GM04504 (cell line): ENCODE results near the gene RAC2.

Source experiments
- DNase-seq: peaks from one replicate; pipeline ENCODE4 v3.0.0-alpha.2; 2012; ENCODE audit warnings: low read depth

RAC2 gene

DNA sequence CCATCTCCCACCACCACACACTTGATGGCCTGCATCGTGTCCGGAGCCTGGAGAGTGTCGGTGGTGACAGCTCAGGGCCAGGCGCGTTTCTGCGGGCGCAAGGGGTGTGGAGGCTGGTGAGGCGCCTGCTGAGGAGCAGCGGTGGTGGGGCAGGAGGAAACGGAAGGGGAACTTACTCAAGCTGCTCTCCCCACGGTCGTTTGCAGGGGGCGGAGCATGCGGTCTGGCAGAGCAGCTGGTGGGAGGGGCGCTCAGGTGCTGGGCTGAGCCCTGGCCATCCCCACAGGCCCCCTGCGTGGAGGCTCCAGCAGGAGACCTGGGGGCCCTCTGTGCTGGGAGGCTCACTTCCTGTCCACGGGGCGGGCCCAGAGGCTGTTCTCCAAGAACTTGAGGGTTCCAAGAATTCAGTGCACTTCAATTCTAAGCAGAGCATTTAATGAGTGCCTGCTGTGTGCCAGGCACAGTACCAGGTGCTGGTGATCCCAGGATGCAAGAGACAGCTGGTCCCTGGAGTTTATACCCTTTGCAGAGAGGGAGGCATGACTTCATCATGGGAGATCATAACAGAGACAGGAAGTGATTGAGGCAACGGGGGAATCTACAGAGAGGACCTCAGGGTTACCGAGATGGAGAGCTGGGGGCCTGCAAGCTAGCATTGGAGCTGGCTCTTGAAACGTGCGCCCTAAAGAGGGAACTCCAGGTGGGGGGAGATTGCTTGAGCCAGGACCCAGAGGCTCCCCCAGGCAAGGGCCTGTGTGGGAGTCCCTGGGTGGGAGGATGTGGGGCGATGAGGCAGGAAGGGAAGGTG, at the start of gene RAC2:
Gene RAC2 (minus strand): TSS at position 156 of the 808 bp plus-strand sequence. CDS start 121 bp downstream, at position 35.
- no peak for DNase-seq

DNA sequence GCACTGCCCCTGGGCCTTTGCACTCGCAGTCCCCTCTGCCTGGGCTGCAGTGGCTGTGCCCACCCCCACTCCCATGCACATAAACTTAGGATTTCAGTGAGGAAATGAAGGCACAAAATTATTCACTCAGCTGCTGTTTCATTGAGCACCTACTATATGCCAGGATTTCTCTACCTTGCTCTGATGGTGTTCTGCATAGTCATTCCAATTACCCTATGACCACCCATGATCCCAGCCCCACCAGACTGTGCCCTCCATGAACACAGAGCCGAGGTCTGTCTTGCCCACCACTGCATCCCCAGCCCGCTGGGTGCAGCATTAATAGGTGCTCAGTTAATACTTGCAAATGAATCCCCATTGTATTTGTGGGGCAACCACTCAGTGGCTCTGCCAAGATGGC, 49.1 kb upstream of the RAC2 start:
- DNase-seq = no peak

DNA sequence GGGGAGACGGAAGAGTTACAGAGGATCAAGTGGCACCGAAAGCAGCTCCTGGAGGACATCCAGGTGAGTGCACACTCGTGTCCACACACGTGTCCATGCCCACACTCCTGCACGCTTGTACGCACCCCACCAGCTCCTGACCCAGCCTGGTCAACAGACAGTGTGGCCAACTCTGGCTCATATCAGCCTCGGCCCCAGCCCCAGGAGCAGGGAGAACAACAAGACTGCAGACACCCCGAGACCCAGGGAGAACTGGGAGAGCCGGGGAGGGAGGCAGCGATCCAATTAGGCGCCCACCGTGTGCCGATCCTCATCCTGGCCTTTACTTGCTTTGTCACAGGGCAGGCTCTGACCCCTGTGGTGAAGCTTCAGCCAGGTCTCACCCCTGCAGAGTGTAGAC, 48.6 kb upstream of the RAC2 start:
- DNase-seq = no peak

DNA sequence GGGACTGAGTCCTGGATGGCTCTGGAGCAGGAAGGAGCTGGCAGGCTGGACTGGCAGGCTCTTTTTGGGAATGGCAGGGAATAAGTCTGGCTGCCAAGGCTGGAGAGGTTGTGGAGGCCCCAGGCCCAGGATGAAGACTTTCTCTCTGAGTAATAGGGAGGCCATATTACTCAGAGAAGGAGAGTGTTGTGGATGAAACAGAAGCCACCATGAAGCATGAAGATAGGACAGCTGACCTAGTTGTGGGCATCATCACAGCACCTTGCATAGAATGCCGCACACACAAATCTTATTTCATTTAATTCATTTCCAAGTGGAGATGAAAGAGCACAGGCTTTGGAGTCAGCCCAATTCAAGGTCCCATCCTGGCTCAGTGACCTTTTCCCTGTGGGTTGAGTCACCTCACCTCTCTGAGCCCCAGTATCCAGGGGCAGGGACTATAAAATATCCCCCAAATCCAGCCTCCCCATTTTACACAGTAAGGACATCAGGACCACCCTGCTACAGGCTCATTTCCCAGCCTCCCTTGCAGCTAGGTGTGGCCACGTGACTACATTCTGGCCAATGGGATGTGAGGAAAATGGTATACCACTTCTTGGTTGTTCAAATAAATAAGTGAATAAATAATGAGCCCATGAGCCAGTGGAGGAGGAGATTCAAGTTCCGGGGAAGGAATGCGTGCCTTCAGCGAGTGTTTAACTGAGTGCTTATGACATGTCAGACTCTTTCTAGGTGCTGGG, 47.7 kb upstream of the RAC2 start:
- DNase-seq = no peak

DNA sequence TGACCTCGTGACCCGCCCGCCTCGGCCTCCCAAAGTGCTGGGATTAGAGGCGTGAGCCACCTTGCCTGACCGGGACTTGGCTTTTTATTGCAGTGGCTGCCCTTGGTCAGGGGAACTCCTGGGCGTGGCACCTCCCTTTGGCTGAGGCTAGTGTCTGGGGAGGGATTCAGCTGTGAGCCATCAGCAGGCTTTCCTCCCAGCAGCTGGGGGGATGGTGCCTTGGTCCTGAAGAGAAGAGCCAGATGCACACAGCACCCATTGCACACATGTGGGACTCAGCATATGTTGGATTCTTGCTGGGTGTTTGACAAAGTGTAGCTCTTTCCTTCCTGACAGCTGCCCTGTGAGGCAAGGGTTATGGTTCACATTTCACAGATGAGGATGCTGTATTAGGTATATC, 46.7 kb upstream of the RAC2 start:
- DNase-seq = peak; percentile 49

DNA sequence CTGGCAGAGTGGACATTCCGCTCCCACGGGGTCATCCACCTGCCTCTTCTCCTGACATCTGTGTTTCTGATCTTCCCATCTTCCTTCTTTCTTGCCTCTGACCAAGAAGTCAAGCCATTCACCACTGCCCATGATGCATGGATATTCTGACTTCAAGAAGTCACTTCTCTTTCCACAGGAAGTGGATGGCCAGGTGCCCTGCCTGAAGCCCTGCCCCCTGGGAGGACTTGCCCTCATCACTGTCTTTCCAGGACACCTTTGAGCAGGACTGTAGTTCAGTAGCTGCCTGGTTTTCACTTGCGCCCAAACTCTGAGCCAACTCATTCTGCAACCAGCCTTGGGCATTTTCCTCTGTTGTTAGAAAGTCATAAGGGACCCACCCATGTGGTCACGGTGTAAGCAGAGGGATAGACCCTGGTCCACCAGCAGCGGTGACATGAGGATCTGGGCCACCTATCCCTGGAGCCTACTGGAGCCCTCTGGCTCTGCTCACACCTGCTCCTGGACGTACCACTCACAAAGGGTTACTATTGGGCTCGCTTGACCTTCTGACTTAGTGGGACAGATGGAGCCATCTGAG, 45.2 kb upstream of the RAC2 start:
- no peak for DNase-seq

DNA sequence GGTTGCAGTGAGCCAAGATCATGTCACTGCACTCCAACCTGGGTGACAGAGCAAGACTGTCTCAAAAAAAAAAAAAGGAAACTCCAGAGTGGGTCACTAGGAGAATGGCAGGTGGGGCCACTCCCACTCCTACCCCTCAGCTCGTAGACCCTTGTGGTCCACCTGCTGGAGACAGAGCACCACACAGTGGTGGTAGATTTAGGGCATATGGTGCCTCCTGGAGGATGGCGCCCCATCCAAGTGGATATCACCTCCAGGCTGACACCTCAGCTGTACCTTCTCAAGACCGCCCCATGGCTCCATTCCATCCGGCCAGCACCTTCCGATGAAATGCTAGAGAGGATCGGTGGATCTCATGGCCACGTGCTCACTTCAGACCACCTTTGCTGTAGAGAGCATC, 44.5 kb upstream of the RAC2 start:
- no peak for DNase-seq

DNA sequence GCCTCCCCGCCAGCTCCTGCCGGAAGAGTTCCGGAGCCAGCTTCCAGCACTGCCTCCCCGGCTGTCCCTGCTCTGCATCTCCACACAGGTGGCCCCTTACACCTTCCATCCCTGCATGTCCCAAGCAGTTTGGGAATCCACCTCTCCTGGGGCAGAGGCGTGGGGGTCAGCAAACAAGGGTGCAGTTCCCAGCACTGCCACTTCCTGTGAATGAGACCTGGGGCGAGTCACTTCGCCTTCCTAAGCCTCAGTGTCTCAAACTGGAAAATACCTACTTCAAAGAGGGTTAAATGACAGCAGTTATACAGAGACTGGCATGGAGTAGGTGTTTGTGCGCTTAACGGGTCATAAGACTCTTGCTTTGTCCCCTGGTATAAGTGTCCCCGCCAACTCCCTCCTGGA, 43.5 kb upstream of the RAC2 start:
- DNase-seq = no peak

DNA sequence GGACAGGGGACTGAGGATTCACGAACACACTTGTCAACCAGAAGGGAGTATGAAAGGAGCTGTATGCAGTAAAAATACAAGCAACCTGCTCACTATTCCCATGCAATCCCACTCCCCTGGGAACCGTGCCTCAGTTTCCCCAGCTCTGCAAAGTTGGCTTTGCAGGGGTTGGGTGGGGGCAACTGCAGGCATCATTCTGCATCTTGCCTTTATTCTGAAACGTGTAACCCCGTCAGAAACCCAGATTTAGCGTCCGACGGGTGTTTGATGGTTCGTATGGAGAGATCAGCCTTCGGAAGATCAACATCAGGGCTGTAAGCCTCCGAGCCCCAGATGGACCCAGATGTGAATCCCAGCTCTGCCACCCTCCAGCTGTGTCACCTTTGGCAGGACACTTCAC, 41.9 kb upstream of the RAC2 start:
- no peak for DNase-seq

DNA sequence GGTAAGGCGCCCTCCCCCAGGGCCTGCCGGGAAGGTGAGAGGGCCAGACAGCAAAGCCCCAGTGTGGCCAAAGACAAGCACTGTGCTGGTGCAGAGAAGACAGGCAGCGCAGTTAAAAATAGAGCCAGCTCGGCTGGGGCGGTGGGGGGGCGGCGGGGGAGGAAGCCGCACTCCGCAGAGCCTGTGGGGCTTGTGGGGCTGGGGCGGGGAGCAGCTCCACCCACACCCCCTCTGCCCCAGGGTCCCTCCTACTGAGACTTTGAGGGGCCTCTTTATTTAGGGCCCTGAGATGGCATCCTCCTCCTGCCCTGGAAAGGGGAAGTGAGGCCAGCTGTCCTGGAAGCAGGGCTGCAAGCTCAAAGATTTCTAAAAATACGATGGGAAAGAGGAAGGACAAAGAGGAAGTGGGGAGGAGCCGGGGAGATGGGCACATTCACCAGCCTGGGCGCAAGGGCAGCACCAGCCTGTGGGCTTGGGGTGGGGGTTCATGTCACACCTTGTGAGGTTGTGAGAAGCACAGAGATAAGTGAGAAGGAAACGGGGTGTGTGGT, 40.8 kb upstream of the RAC2 start:
- DNase-seq = no peak

DNA sequence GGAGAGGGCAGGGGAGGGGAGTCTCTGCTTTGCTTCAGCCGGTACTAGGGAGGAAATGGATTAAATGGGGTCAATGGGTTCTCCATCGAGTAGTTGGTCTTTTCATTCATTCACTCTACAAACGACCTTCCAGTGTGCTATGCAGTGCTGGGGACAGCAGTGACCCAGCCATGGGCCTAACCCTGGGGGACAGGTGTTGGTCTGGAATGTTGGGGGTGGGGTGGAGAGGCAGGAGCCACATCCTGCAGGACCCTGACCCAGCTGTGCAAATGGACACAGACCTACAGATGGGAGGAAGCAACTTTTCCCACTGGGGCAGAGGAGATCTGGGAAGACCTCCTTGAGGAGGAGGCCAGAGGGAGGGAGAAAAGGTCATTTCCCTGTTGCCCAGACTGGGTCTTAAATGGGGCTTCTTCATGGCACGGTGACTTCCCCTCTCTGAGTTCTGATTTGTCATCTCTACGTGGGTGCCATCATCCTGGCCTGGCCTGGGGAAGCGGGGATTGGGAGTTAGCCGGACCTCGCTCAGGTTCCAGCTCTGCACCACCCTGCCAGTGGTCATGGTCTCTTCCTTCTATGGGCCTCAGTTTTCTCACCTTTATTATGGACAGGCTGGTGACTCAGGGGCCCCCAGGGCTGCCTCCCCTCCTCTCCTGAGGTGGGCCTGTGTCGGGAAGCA, 40.2 kb upstream of the RAC2 start:
- DNase-seq = no peak

DNA sequence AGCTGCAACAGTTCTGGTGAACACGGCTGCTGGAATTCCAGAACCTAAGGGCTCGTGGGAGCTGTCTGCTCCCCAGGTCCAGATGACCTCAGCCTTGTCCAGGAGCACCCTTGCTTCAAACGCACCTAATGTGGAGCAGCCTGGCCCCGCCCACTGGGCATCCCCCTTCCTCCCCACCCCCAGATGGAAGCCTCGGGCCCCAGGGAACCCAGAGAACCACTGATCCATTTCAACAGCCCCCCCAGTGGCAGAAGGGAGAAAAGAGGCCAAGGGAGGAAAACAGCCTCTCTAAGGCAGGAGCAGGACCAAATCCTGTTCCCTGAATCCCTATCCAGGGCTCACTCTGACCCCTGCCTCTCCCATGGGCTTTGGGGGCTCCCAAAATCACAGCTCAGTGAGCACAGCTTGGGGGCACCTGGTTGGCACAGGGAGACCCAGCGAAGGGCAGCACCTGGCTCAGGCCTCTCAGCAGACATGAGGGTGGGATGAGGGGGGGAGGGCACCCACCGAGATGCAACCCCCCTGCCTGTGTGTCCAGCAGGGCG, 39.4 kb upstream of the RAC2 start:
- no peak for DNase-seq

DNA sequence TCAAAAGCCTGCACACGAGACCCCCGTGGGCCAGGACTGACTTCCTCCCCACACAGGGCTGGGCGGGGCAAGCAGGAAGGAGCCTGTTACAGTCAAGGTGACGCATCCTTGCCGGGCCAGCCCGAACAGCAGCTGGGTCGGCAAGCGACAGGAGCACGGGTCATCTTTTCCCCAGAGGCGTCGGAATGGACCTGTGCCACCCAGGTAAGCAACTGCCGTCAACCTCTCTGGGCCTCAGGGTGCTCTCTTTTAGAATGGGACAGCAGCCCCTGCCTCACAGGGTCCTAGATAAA, 38.3 kb upstream of the RAC2 start, which contains the start of gene CYTH4:
Gene CYTH4 (plus strand): TSS at position 124 of the 293 bp plus-strand sequence. CDS start 62 bp downstream, at position 186.
- DNase-seq = no peak

DNA sequence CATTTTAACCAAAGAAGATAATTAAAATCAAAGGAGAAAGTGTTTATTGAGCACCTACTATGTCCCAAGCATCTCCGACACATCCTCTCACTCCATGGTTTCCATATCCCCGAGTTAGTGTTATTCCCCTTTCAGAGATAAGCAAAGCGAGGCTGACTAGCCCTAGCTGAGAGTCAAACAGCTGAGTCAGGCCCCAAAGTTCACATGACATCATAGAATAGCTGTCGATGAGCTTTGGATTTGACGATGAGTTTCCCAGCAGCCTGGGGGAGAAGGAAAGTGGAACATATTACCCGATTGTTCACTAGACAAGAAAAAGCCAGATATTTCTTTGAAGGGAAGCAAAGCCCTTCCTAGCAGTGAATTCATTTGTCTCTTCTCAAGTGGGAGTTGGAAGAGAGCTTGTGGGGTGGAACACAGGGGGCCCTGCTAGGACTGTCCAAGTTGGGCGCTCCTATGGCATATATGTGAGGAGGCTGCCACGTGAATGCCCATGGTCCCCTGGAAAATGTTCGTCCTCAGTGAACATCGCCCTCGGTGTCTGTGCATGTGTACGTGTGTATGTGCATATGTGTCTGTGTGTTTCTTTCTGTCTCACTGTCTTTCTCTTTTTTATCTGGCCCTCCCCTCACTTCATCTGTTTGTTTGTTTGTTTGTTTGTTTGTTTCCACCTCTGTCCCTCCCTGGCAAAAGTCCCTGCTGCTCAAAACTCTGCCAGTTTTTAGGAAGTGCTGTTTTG, 37.7 kb upstream of the RAC2 start:
- DNase-seq = no peak

DNA sequence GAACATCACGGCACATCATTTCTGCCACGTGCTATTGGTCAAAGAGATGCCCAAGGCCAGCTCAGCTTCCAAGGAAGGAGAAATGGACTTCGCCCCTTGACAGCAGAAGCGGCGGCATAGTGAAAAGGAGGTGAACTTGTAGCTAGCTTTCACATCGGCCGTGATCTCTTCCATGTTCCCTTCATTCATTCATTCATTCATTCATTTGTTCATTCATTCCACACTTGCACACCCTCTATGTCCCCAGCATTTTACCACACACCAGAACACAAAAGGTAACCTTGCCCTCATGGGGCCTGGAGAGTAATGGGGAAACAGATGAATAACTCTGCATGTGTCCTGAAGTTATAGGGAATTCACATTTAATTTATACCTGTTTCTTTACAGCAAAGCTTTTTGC, 37.1 kb upstream of the RAC2 start:
- DNase-seq = no peak

DNA sequence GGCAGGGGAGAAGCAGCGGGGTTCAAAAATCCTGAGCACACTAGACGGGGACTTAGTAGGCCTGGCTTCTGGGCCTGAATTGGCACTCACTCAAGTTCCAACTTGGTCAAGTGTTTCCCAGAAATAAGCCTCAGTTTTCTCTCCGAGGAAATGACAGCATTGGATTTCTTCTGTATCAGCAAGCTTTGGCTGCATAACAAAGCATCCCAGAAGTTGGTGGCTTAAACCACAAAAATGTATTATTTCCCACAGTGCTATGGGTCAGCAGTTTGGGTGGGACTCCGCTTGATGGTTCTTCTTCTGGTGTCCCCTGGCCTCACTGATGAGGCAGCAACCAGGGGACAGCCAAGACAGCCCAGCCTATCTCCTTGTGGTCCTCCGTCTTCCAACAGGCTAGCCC, 36.6 kb upstream of the RAC2 start:
- no peak for DNase-seq

DNA sequence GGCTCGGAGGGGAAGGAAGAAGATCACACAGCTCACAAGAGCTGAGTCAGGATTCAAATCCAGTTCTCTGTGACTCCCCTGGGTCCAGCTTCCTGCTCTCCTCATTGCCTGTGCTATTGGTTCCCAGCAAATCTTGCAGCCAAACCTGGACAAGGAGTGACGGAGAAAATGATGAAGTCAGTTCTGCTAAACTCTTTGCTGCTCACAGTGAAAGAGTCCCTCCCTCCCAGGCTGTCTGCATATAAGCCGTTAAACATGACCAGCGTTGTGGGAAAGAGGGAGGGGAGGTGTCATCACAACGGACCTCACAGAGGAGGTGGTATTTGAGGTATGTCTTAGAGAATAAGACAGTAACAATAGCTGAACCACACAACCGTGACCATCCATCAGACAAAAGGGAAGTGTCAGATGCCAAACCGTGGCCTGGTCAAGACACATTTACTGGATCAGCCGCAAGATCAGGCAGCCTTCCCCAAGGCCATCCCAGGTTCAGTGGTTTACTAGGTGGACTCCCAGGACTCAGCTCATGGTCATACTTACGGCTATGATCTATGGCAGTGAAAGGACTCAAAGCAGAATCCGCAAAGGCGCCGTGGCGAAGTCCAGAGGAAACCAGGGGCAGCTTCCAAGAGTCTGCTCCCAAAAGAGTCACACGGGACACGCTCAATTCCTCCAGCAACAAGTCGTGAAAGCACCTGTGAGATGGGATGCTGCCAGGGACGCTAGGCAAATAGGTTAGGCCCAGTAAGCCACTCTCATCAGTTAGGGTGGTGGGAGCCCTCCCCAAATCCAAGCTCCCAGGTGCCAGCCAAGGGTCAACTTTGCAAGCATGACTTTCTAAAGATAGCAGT, 35.5 kb upstream of the RAC2 start:
- DNase-seq = no peak

DNA sequence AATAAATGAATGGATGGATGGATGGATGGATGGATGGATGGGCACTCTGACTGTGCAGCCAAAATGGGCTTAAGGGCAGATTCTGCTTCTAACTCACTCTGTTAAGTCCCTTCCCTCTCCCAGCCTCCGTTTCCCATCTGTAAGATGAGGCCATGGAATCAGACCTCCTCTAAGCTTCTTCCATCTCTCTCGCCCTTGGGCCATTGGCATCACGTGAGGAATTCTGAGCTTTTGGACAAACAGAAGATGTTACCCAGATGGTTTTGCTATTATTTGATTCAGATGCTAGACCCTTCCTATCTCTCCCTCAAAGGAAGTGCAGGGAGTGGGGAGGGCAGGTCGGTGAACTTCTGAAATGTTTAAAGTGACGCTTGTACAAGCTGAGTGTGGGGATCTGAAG, 34.2 kb upstream of the RAC2 start:
- no peak for DNase-seq

DNA sequence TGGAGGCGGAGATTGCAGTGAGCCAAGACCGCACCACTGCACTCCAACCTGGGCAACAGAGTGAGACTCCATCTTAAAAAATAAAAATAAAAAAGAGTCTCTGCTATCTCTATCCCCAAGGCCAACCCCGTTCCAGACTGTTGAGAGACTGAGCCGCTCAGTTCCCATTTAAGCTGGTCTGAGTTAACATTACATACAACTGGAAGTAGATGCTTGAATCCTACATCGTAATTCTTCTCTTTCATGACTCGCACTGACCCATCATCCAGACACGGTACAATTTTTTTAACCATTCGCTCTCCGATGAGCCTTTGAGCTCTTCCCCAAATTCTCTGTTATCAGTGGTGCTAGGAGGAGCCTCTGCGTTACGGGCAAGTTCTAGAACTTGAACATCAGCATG, 33.3 kb upstream of the RAC2 start:
- no peak for DNase-seq

DNA sequence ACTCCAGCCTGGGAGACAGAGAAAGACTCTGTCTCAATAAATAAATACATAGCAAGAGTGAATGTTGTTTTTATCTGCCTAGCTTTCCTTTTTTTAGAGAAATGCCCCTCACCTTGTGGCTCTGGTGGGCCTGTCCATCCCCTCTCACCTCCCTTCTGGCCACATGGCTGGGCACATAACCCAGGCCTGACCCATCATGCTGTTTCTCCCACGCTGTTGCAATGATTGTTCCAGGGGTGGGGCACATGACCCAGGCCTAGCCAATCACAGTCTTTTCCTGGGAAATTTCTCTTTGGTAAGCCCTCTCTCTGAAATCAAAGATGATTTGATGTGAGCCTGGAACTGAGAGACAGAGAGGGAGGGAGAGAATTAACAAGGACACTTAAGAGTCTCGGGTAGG, 32.7 kb upstream of the RAC2 start:
- DNase-seq = no peak

DNA sequence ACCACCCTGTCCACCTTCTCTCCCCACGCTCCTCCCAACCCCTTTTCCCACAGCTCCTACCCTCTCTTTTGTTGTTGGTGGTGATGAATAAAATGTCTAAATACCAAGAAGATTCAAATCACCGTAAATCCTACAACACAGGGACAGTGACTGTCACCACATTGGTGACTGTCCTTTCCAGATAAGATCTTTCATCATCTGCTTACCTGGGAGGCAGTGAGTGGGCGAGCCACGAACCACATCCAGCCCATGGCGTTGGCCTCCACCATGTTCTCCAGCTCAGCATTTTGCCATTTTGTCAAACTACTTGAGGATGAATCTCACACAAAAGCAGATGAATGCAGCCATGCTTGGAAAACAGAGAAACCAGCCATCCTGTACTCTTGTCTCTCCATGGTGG, 31.6 kb upstream of the RAC2 start:
- DNase-seq = no peak
